Measurements from ENCODE around the gene LITAF.

Gene LITAF

GRCh38 chr16:11571549-11571948, 15.2 kb downstream of the LITAF start:
- H3K4me3 ChIP-seq (ENCODE audit: low read depth, low read length), result no peak overlapping the region
- TF ChIP-seq, protein P1, sequence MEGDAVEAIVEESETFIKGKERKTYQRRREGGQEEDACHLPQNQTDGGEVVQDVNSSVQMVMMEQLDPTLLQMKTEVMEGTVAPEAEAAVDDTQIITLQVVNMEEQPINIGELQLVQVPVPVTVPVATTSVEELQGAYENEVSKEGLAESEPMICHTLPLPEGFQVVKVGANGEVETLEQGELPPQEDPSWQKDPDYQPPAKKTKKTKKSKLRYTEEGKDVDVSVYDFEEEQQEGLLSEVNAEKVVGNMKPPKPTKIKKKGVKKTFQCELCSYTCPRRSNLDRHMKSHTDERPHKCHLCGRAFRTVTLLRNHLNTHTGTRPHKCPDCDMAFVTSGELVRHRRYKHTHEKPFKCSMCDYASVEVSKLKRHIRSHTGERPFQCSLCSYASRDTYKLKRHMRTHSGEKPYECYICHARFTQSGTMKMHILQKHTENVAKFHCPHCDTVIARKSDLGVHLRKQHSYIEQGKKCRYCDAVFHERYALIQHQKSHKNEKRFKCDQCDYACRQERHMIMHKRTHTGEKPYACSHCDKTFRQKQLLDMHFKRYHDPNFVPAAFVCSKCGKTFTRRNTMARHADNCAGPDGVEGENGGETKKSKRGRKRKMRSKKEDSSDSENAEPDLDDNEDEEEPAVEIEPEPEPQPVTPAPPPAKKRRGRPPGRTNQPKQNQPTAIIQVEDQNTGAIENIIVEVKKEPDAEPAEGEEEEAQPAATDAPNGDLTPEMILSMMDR (IDR thresholded peaks at IDR 0.05; ENCODE audit: insufficient read depth, low read depth, low read length, missing control alignments), result no peak

GRCh38 chr16:11570806-11571205, 15.9 kb downstream of the LITAF start:
- H3K4me3 ChIP-seq (ENCODE audit: low read depth, low read length), result no peak overlapping the region
- TF ChIP-seq, protein P1 (IDR thresholded peaks at IDR 0.05; ENCODE audit: insufficient read depth, low read depth, low read length, missing control alignments), result no peak
- DNase-seq (ENCODE audit: low read depth), result no peak

More at GRCh38 chr16:11571549-11571948, 15.2 kb downstream of the LITAF start:
- DNase-seq (ENCODE audit: low read depth), result no peak

GRCh38 chr16:11570258-11570657, 16.5 kb downstream of the LITAF start:
- no peak overlapping the region for H3K4me3 ChIP-seq (ENCODE audit: low read depth, low read length)
- TF ChIP-seq, protein P1 (IDR thresholded peaks at IDR 0.05; ENCODE audit: insufficient read depth, low read depth, low read length, missing control alignments), result no peak
- no peak for DNase-seq (ENCODE audit: low read depth)

DNA sequence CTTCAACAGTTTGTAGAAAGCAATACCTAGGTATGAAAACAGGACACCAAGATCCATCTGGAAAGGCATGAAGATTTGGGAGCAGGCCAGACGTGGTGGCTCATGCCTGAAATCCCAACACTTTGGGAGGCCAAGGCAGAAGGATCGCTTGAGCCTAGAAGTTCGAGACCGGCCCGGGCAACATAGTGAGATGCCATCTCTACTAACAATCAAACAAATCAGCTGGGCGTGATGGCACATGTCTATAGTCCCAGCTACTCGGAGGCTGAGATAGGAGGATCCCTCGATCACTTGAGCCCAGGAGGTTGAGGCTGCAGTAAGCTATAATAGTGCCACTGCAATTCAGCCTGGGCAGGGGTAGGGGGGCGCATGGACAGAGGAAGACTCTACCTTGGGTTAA, 20.3 kb downstream of the LITAF start:
- DNase-seq (ENCODE audit: low read depth), result no peak
- TF ChIP-seq, protein P1 (IDR thresholded peaks at IDR 0.05; ENCODE audit: insufficient read depth, low read depth, low read length, missing control alignments), result no peak
- no peak overlapping the region for H3K4me3 ChIP-seq (ENCODE audit: low read depth, low read length)

GRCh38 chr16:11565665-11566064, 21.1 kb downstream of the LITAF start:
- TF ChIP-seq, protein P1 (IDR thresholded peaks at IDR 0.05; ENCODE audit: insufficient read depth, low read depth, low read length, missing control alignments), result no peak
- H3K4me3 ChIP-seq (ENCODE audit: low read depth, low read length), result no peak overlapping the region
- DNase-seq (ENCODE audit: low read depth), result no peak

DNA sequence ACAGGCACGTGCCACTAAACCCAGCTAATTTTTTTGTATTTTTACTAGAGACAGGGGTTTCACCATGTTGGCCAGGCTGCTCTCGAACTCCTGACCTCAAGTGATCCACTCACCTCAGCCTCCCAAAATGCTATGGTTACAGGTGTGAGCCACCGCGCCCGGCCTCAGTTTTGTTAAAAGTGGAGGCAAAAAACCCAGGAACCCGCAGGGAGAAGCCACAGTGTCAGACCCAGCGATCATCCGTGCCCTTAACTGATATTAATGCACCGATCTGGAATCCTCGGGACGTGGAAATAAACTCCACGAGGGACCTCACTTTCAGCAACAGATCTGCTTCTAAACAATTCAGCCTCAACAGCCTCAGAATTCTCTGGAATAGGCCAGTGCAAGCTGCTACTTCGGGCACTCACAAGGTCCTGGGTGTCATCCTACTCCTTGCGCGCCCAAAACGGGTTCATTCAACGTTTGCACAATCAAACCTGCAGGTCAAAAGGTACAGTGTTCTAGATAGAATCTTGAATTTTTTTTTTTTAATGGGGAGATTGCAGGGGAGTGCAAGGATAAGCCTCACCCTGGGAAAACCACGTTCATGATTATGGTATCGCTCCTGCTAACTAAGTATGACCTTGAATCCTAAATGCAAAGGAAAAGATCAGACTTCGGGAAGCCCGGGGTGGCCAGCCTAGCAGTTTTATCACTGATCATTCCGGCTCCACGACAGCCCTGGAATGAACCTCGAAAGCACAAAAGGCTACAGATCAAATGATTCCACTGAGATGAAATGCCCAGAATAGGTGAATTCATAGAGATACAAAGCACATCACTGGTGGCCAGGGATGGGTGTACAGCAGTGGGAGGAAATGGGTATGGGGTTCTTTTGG, 22.4 kb downstream of the LITAF start:
- TF ChIP-seq, protein P1 (IDR thresholded peaks at IDR 0.05; ENCODE audit: insufficient read depth, low read depth, low read length, missing control alignments), result no peak
- no peak overlapping the region for H3K4me3 ChIP-seq (ENCODE audit: low read depth, low read length)
- no peak for DNase-seq (ENCODE audit: low read depth)
